Activated CD8-positive, alpha-beta memory T cell treated with anti-CD3 and anti-CD28 coated beads for 36 hours (primary cell): ENCODE data around the gene LCE2D. TPM values are rescaled to one million over a fixed set of nuclear protein-coding genes. Genes with fewer than 3 reads are reported as not detected.
"Not testable (repeated sequence)": the region's sequence is repeated elsewhere in the genome, so short reads cannot be mapped to it uniquely, and the experiment has no call there.

Experiments used
- CTCF ChIA-PET: fragments of 350-600 bp; sonication (Branson Sonifier 250); formaldehyde crosslinking; loops from one replicate; lab custom pipeline; 2021; ENCODE audit warnings: antibody characterized with exemption; lab: Charles Lee
- POLR2A ChIA-PET: fragments of 350-600 bp; sonication (Branson Sonifier 250); formaldehyde crosslinking; loops from one replicate; lab custom pipeline; 2021; ENCODE audit warnings: antibody characterized with exemption; lab: Charles Lee
- total RNA-seq, 2 experiments: library from RNA; stranded (reverse); gene quantifications; one replicate each; pipeline ENCODE4 v1.2.3, GENCODE V29; 2021

LCE2D gene
- total RNA-seq, 2 experiments from 2014 or later, result not detected

DNA sequence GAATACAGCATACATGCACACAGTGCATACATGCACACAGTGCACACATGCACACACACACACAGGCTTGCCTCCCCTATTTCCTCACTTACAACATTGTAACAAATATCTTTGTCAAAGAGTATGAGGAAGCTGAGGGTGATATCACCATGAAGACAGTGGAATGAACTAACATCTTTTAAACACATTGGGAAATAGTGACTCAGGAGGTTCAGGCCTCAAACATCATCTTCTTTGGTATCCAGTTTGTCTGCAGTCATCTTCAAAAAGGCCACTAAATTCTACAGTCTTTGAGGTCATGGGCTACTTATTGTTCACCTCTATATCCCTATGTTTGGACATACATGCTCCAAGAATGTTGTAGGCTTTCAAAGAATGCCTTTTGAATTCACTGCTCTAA lies 20.7 kb downstream of the LCE2D start:
- CTCF ChIA-PET, result no interaction called here

DNA sequence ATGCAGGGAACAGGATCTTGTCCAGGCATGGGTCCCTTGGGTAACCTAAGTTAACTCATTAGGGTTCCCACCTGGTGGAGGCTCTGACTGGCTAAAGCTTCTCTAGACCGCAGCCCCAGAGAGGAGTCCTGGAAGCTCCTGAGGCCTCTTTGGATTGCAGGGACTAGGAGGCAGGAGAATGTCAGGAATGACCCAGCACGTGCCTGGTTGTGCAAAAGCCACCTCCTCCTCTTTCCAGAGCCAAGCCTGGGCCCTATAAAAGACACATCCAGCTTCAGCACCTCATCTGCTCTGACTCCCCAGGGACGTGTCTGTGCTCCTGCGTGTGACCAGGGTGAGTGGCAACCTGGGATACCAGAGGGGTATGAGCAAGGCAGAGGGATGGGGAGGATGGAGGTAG lies 22.6 kb downstream of the LCE2D start, which contains the start of gene LCE2B:
Gene LCE2B, plus strand, starts transcription at position 301 of the 400 bp plus-strand sequence. CDS start 721 bp downstream, outside the sequence.
- CTCF ChIA-PET, POLR2A ChIA-PET: not testable (repeated sequence)

More for the DNA sequence above, 20.7 kb downstream of the LCE2D start:
- POLR2A ChIA-PET, result no interaction called here

DNA sequence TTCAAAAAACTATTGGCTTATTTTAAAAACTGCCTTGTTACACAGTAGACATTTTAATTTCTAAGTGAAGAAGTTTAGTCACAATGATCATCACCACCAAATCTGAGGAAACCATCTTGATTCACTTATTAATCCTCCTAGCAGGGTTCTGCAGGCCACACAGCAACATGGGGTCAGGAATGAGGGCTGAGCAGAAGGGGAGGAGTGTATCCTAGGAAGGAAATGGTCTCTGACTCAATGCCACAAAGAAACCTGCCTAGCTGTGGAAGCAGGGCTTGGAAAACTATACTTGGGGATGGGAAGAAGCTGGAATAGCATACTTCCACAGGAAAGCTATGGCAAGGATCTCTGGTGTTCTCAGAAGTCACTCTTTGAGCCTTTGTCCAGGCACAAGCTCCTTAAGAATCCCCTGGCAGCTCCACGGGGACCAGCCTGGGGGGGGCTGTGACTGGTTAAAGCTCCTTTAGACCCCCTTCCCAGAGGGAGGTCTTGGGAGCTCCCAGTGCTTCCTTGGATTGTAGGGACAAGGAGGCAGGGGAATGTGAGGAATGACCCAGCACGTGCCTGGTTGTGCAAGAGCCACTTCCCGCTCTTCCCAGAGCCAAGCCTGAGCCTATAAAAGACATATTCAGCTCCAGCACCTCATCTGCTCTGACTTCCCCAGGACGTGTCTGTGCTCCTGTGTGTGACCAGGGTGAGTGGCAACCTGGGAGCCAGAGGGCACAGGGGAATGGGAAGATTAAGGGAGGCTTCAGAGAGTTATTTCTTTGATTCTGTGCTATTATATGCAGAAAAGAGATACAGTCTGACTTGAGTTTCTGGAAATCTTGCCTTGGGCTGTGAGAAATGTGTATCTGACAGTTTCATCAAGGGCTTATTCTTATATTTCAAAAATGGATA lies 34.8 kb downstream of the LCE2D start, which contains the start of gene LCE2A:
Gene LCE2A, plus strand, starts transcription at position 645 of the 900 bp plus-strand sequence. CDS start 557 bp downstream, outside the sequence.
- ChIA-PET POLR2A (no interaction called here), CTCF (no interaction called here)

DNA sequence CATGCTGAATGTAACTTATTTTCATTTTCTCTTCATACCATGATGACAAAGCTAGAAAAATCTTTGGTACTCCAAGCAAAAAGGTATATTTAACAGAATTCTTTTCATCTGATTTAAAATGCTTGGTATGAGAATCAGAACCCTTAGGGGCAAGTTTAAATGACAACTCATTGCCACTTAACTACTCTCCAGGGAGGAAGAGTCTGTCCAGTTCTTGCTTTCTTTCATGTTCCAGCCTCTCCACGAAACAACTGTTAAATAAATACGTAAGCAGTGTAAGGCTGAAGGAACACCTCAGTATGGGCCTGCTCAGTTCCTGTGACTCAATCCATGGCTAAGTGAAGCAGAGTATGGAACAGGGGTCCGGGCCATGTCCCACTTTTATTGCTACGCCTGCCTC lies 36.6 kb downstream of the LCE2D start:
- ChIA-PET CTCF (no interaction called here), POLR2A (no interaction called here)

DNA sequence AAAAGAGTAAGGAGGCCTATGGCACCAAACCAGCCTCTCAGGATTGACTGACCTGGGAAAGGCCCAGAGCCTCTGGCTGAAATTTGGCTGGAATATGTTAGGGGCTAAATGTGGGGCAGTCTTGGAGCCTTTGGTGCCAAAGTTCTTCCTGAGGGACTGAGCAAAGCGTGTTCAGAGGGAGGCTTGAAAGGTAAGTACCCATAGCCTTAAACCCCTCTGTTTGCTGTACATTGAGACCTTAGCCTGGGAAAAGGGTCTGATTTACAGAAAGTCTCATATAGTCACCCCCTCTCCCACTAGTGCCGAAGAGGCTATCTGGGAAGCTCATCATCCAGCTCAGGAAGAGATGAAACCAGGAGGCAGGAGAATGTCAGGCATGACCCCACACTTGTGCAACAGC lies 44.7 kb downstream of the LCE2D start, which contains the start of gene LCE4A:
Gene LCE4A, plus strand, starts transcription at position 301 of the 400 bp plus-strand sequence. CDS start 916 bp downstream, outside the sequence.
- CTCF ChIA-PET, result no interaction called here
- POLR2A ChIA-PET, result no interaction called here

Other genes with a start within 250 kb of the LCE2D start
- gene CRNN, start 249.1 kb upstream of the LCE2D start, total RNA-seq, result not detected
- not detected for gene LCE5A, start 152.6 kb upstream of the LCE2D start, total RNA-seq
- gene CRCT1, start 148.9 kb upstream of the LCE2D start, total RNA-seq, result not detected
- gene LCE3E, start 96.6 kb upstream of the LCE2D start, total RNA-seq, result not detected
- not detected for gene LCE3D, start 82.9 kb upstream of the LCE2D start, total RNA-seq
- gene LCE3C, start 63.1 kb upstream of the LCE2D start, total RNA-seq, result not detected
- not detected for gene LCE3B, start 49.6 kb upstream of the LCE2D start, total RNA-seq
- gene LCE3A, start 40.3 kb upstream of the LCE2D start, total RNA-seq, result not detected
- gene LCE2C, start 11.9 kb downstream of the LCE2D start, total RNA-seq, result not detected
- not detected for gene LCE2B, start 22.7 kb downstream of the LCE2D start, total RNA-seq
- gene LCE2A, start 35.0 kb downstream of the LCE2D start, total RNA-seq, result not detected
- not detected for gene LCE4A, start 44.8 kb downstream of the LCE2D start, total RNA-seq
- not detected for gene KPRP, start 94.6 kb downstream of the LCE2D start, total RNA-seq
- not detected for gene LCE1F, start 111.8 kb downstream of the LCE2D start, total RNA-seq
- not detected for gene LCE1E, start 122.9 kb downstream of the LCE2D start, total RNA-seq
- gene LCE1D, start 133.3 kb downstream of the LCE2D start, total RNA-seq, result not detected
- gene LCE1C, start 143.3 kb downstream of the LCE2D start, total RNA-seq, result not detected
- gene LCE1B, start 148.6 kb downstream of the LCE2D start, total RNA-seq, result not detected
- not detected for gene LCE1A, start 164.1 kb downstream of the LCE2D start, total RNA-seq
- not detected for gene LCE6A, start 179.5 kb downstream of the LCE2D start, total RNA-seq
- gene LCE7A, start 196.6 kb downstream of the LCE2D start, total RNA-seq, result not detected
- not detected for gene SMCP, start 214.9 kb downstream of the LCE2D start, total RNA-seq
- not detected for gene IVL, start 245.2 kb downstream of the LCE2D start, total RNA-seq